NB4 (cell line): ENCODE data around the gene CPA3.
A peak's percentile ranks its signal among the peaks of the same experiment; 100 is the strongest.

ENCODE experiments used
- DNase-seq: peaks from one replicate; pipeline ENCODE4 v3.0.0; 2010; ENCODE audit warnings: low read depth
- H3K4me3 ChIP-seq: one replicate; pipeline ENCODE4 v1.5.1; 2011; ENCODE audit warnings: mild to moderate bottlenecking, low read depth, low read length, moderate library complexity
- MYC ChIP-seq: IDR thresholded peaks from 2 replicates; pipeline ENCODE4 v1.6.1; 2011; ENCODE audit warnings: low read depth, low read length
- POLR2A ChIP-seq: IDR thresholded peaks from 2 replicates; pipeline ENCODE4 v1.6.1; 2011; ENCODE audit warnings: mild to moderate bottlenecking; ENCODE audit not compliant: insufficient read length; ENCODE audit errors: extremely low read depth
- TF ChIP-seq, protein P1 (sequence below): IDR thresholded peaks from 2 replicates; pipeline ENCODE4 v1.6.1; 2011; ENCODE audit warnings: low read depth, low read length
- TF ChIP-seq, protein P2 (sequence below): IDR thresholded peaks from one replicate; pipeline ENCODE4 v1.5.1; 2012; ENCODE audit warnings: low read depth, low read length

CPA3 gene

DNA sequence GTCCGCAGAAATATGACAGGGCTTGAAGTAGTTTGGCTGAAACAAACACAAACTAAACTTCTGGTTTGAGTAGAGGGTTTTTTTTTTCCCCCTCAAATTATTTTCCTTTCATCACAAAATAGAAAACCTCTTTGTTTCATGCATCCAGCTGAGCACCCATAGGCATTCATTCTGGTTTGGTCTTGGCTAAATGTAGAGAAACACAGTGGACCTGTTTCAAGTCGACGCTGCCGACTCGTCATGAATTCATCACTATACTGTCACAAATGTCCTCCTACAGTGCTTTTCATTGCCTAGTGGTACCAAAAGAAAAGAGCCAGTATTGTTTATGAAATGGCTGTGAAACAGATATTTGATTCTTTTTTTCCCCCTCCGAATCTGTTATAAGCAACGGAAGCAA is 73.8 kb downstream of the CPA3 start:
- H3K4me3 ChIP-seq = no peak overlapping the region
- DNase-seq = no peak
- TF ChIP-seq, protein P1, sequence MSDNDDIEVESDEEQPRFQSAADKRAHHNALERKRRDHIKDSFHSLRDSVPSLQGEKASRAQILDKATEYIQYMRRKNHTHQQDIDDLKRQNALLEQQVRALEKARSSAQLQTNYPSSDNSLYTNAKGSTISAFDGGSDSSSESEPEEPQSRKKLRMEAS = no peak
- TF ChIP-seq MYC (no peak), POLR2A (no peak)
- TF ChIP-seq, protein P2, sequence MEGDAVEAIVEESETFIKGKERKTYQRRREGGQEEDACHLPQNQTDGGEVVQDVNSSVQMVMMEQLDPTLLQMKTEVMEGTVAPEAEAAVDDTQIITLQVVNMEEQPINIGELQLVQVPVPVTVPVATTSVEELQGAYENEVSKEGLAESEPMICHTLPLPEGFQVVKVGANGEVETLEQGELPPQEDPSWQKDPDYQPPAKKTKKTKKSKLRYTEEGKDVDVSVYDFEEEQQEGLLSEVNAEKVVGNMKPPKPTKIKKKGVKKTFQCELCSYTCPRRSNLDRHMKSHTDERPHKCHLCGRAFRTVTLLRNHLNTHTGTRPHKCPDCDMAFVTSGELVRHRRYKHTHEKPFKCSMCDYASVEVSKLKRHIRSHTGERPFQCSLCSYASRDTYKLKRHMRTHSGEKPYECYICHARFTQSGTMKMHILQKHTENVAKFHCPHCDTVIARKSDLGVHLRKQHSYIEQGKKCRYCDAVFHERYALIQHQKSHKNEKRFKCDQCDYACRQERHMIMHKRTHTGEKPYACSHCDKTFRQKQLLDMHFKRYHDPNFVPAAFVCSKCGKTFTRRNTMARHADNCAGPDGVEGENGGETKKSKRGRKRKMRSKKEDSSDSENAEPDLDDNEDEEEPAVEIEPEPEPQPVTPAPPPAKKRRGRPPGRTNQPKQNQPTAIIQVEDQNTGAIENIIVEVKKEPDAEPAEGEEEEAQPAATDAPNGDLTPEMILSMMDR = no peak

DNA sequence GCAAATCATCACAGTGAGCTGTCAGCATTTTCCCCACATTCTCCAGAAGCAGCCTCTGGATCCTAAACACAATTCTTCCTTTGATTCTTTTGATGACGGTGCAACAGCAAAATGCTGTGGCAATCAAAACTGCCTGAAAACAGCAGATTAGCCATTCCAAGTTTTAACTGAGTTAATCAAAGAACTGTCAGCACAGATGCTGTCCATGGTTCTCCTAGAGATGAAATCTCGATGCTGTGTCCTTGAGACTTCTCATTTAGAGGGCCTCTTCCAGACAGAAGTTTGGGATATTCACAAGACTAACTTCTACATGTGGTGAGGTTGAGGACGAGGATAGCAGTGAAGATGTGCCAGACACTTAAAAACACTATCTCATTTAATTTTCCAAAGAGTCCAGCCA is 75.9 kb downstream of the CPA3 start:
- no peak overlapping the region for H3K4me3 ChIP-seq
- TF ChIP-seq, protein P1 = no peak
- no peak for TF ChIP-seq MYC
- DNase-seq = no peak

DNA sequence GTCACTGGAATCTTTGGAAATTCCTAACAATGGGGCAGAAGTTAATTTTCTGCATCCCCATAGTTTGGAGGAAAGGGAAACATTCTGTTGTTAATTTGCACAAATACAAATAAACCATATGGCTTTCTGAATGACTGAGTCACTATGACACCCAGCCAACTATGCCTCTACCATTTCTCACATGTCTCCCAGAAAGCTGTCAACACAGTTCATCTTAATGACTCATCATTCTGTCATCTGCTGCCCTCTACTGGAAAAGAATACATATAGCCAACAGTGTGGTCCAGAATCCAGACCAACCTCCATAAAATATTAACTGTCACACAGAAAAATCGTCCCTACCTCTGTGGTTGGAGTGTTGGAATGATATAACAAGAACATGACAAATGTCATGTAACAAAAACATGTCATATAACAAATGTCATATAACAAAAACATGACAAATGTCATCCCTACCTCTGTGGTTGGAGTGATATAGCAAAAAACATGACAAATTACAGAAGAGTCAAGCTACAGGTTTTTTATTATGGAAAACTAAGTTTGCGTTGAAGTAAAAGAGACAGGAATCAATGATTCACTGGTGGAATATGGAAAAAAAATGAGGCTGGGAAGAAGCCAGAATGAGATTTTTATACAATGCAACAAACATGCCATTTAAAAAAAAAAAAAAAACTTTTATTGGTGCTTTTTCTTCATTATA is 78.6 kb downstream of the CPA3 start:
- no peak overlapping the region for H3K4me3 ChIP-seq
- TF ChIP-seq, protein P2 = peak; percentile 58
- TF ChIP-seq, protein P1 = no peak
- peak; percentile 74 for DNase-seq

DNA sequence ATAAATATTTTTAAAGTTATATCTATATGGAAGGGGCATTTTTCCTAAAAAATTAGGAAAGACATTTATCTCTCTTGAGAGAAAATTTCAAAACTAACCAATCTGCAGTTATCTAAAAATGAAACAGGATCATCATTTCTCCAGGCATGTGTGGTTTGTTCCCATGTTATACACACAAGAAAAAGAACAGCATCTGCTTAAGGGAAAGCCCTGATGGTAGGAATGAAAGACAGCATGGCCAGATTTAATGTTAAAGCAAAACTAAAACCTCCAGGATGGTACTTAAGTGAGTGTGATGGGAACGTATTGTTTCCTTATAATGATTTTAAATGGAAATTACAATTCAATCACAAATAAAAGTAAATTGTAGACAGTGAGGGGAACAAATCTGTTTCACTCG is 80.0 kb downstream of the CPA3 start:
- TF ChIP-seq, protein P2 = no peak
- TF ChIP-seq MYC (no peak), POLR2A (no peak)
- TF ChIP-seq, protein P1 = no peak
- no peak for DNase-seq

More for the DNA sequence above, 80.0 kb downstream of the CPA3 start:
- H3K4me3 ChIP-seq = no peak overlapping the region
